HUDEP-2 (cell line): ENCODE results near the gene JARID2.

Experiments used
- DNase-seq, 76 experiments: peaks; one replicate each; lab custom pipeline; 2025; ENCODE audit not compliant: unreplicated experiment in 76 of 76; lab: John Stamatoyannopoulos, UW

JARID2 gene

GRCh38 chr6:15447546-15448267, 201.8 kb downstream of the JARID2 start:
- DNase-seq, result no peak

DNA sequence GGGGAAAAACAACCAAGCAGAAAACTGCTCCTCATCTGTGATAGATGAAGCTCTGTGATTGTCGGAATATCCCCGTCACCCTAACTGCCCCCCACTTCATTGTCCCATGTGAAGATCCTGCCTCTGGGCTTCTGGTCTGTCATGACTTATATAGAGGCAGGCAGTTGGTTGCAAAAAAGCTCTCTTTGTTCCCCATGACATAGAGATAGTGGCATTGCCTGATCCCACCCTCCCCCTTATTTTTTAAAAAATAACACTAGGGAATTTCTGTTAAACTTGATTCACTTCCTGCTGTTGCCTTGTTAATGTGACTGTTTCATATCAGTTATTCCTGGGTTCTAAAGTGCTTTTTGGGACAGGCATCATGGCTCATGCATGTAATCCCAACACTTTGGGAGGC, 203.1 kb downstream of the JARID2 start:
- DNase-seq, result no peak

GRCh38 chr6:15451738-15452137, 205.9 kb downstream of the JARID2 start:
- no peak for DNase-seq

GRCh38 chr6:15452182-15452941, 206.5 kb downstream of the JARID2 start:
- DNase-seq, result no peak

DNA sequence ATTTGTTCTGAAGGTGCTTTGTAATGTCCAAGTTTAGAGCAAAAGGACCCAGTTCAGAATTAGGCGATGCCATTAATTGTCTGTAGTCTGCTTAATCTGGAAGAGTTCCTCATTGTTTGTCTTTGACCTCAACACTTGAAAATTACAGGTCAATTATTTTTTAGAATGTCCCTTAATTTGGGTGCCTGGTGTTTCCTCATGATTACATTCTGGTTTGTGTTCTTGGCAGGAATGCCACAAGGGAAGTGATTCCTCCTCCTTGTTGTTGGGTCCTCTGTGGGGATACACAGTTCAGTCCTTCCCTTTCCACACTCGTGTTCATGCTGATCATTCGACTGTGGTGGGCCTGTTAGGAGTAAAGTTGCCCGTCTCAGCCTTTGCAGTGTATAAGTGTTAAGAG, 207.3 kb downstream of the JARID2 start:
- no peak for DNase-seq

DNA sequence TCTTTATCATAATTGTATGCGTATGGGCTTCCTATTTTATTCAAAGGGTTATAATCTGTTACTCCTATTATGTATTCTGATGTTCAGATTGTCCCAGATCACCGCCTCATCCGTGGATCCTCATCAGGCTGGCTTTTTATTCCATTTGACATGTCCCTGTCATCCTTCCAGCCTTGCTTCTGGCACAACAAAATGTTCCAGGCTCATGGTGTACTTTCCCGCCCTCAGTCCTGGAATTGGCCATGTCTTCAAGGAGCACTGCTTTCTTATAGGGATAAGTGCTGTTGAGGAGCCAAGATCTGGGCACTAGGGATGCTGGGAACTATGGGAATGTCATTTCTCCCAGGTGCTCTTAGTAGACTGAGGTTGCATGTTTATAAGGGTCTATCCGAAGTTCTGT, 207.8 kb downstream of the JARID2 start:
- DNase-seq, result no peak

GRCh38 chr6:15456422-15456821, 210.6 kb downstream of the JARID2 start:
- DNase-seq, result no peak

- DNase-seq, result no peak
Observed at GRCh38 chr6:15457121-15457650, 211.3 kb downstream of the JARID2 start.

DNA sequence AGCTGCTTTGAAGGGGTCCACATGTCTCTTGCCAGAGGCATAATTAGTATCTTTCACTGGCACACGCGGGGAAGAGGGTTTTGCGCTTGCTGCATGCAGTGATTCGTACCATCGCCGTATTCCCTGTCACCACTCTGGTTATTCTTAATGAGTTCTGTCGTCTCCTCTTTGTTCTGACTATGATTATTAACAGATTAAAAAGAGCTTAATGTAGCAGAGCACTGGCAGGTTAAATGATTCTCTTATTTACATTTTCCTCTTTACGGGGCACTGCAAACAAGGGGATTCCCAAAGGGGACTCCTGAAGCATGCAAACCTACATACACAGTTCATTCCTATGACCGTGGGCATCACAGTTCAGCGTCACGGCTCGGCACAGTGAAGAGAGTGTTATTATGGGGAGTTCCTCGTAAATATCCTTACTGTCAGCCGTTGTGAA, 212.2 kb downstream of the JARID2 start:
- DNase-seq, result no peak

DNA sequence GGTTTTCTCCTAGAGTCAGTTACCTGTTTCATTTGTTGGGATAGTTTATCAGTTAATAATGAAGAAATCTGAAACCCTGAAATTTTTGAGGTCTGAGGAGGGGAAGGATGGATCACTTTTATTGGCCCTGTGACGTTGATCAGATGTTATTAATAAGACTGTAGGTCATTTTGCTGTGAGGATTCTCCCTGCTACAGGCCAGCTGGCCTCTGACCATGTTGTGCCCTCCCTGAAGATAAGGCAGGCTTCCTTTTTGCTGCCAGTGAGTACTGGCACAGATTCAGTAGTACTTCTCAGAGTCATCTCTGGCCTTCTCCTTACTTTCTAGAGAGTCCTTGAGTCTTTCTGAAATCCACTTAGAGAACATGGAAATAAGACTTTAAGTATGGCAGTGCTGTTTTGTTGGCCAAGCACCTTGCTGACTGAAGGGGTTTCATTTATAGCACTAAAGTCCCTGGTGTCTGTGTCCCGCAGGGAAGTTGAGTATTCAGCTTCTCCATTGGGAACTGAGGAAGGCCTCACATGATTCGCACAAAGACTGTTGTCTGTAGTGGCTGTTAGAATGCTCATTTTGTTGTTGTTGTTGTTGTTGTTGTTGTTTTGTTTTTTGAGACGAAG, 214.3 kb downstream of the JARID2 start:
- peak in 10 of 76 experiments; percentile 7 to 51 (median 30) for DNase-seq

GRCh38 chr6:15461127-15461944, 215.5 kb downstream of the JARID2 start:
- no peak for DNase-seq

DNA sequence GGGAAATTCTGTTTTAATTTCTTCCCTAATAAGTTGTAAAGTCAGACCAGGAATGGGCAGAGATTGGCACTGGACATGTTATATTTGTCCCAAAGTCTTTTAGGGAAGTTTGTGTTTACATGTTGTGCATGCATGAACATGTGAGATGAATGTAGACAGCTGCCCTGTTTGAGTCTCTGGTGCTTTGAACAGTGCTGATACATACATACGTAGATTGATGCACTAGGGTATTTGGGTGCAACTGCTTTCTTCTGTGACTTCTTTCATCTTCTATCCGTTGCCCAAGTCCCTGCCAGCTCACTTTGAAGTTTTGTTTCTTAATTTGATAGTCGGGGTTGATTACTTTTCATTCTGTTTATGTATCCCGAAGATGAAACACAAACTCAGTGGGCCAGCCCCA, 216.4 kb downstream of the JARID2 start:
- DNase-seq, result no peak

DNA sequence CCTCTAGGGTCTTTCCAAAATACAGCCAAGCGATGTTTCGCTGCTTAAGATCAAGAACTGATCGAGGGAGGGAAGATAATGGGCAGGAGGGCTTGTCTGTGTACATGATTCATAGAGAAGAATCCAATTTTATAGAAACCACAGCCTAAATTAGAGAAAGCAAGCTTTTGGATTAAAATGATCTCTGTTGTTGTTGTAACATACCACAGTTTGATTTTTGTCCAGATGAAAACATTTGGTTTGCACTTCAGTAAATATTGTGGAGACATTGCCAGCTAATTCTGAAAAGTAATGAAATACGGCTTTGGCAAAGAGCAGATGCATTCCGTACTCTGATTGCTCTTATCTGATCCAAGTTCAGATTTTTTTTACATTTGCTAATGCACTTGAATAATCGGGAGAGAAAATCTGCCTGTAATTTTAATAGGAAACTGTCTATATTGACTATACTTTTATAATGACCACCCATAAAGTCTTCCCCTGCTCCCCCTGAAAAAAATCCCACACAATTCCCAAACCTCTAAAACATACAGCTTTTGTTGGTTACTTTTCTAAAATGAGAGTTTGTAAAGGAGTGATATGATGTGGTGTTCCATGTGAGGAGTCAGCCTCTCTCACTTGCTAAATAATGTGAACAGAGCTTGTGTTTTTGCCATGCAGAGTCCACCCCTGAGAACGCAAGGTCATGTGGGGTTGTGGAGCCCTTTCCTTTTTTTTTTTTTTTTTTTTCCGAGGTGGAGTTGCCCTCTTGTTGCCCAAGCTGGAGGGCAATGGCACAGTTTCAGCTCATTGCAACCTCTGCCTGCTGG, 217.1 kb downstream of the JARID2 start:
- DNase-seq, result no peak

GRCh38 chr6:15464211-15464725, 218.4 kb downstream of the JARID2 start:
- DNase-seq, result peak in 53 of 76 experiments; percentile 14 to 76 (median 43)

- no peak for DNase-seq
Observed at GRCh38 chr6:15465212-15465611, 219.3 kb downstream of the JARID2 start.

- no peak for DNase-seq
Observed at GRCh38 chr6:15470746-15471145, 224.9 kb downstream of the JARID2 start.

DNA sequence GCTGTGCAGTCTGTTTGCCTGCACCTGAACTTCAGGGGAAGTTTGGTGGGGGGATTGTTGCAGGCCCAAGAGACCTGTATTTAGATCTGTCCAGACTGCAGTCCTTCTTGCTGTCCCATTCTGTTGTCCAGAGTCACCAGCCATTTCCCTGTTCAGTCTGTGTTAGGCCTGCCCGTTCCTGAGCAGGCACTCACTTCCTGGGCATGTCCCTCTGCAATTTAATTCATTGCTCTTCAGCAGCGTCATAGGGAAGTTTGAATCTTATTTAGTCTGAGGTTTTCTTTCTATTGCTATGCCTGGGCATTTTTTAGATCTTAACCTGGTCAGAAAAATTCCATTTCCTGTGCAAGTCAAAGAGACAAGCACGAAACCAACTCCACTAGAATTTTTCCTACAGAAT, 226.8 kb downstream of the JARID2 start:
- DNase-seq, result no peak

DNA sequence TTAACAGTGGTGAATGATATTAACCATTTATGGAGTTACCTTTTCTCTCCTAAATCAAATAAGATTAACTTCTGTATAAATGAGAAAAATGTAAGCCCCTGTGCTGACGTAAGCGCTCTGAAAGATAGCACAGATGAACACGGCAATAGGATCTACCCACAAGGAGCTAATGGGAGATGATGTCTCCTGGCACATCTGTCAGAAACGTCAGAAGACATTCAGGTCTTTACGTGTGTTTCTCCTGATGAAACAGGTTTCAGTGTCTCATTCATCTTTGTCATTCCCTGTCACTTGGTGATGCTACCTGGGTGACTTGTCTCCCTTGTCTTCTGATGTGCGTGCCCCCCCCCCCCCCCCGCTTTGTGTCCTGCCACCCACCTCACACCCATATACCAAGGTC, 227.3 kb downstream of the JARID2 start:
- no peak for DNase-seq

GRCh38 chr6:15473741-15474161, 227.9 kb downstream of the JARID2 start:
- peak in 1 of 76 experiments; percentile 7 for DNase-seq
